ENCODE measurements around the gene KIF9. TPM values are rescaled to one million over a fixed set of nuclear protein-coding genes. Genes with fewer than 3 reads are reported as not detected.
A peak's percentile ranks its signal among the peaks of the same experiment; 100 is the strongest.

Gene KIF9
- total RNA-seq, 2 donors from 2014 or later: 5.3 to 13.4 TPM

DNA sequence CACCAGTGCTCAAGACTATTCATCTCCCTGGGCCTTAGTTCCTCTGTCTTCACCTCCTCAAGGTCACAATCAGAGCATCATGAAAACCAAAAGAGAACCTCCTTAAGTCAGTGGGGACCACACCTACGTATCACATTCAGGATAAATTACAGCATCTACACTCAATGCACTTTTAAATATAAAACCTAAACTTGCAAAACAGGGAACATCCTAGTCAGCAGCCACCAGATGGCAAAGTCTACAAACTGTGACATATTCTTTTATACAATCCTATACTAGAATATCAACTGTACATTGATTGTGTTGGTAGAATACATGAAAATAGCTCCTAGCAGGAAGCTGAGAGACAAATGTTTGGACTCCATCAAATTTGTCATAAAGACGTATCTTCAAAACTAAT, 7.9 kb downstream of the KIF9 start:
- intact Hi-C loops (cut with DNase I): no loop called here
- Histone ChIP-seq H3K4me1 (no peaks in the 10 kb centered on the region), H3K9me3 (no peaks in the 10 kb centered on the region), H3K27ac (no peak overlapping the region), H3K36me3 (no peaks in the 10 kb centered on the region), H3K9ac (ENCODE audit: low read depth in 2 of 2, low read length in 2 of 2) (no peak overlapping the region), H3K27me3 (no peaks in the 10 kb centered on the region), H3K4me3 (no peak overlapping the region)
- TF ChIP-seq, protein P1, sequence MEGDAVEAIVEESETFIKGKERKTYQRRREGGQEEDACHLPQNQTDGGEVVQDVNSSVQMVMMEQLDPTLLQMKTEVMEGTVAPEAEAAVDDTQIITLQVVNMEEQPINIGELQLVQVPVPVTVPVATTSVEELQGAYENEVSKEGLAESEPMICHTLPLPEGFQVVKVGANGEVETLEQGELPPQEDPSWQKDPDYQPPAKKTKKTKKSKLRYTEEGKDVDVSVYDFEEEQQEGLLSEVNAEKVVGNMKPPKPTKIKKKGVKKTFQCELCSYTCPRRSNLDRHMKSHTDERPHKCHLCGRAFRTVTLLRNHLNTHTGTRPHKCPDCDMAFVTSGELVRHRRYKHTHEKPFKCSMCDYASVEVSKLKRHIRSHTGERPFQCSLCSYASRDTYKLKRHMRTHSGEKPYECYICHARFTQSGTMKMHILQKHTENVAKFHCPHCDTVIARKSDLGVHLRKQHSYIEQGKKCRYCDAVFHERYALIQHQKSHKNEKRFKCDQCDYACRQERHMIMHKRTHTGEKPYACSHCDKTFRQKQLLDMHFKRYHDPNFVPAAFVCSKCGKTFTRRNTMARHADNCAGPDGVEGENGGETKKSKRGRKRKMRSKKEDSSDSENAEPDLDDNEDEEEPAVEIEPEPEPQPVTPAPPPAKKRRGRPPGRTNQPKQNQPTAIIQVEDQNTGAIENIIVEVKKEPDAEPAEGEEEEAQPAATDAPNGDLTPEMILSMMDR (IDR thresholded peaks at IDR 0.05): no peak
- DNase-seq: no peak

DNA sequence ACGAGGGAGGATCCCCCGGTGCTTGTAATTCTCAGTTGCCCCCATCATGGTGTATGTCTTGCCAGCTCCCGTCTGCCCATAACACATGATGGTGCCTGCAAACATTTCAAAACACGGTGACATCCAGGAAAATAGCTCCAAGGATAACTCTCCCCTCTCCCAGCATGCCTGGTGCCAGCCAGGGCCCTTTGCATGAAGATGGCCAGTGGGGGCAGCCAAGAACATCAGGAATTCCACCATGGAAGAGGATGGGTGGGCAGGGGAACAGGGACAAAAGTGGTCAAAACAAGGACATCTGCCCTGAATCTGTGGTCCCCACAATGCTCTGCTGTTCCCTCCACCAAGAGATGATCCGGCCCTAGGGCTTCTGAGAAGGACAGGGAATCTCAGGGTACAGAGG, 9.0 kb downstream of the KIF9 start:
- no peak overlapping the region for H3K9ac ChIP-seq (ENCODE audit: low read depth in 2 of 2, low read length in 2 of 2)
- no peaks in the 10 kb centered on the region for H3K27me3 ChIP-seq
- TF ChIP-seq, protein P1 (IDR thresholded peaks at IDR 0.05): no peak
- no peak overlapping the region for H3K27ac ChIP-seq
- no peaks in the 10 kb centered on the region for H3K36me3 ChIP-seq
- DNase-seq: no peak
- no peaks in the 10 kb centered on the region for H3K9me3 ChIP-seq
- intact Hi-C loops (cut with DNase I): no loop called here
- H3K4me3 ChIP-seq: no peak overlapping the region
- no peaks in the 10 kb centered on the region for H3K4me1 ChIP-seq

DNA sequence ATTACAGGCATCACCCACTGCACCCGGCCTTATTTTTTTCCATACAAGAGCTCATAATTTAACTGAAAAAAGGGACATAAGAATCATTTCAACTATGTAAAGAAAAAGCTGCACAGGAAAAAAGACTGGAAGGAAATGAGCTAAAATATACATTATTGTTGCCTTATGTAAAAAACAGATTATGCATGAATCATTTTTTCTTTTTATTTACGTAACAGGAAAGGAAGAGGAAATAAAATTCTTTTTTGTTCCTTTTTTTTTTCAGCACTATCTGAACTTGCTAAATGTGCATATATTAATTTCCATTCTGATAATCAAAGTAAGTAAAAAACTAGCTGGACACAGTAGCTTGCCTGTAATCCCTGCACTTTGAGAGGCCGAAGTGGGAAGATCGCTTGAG, 12.1 kb downstream of the KIF9 start:
- H3K36me3 ChIP-seq: no peaks in the 10 kb centered on the region
- TF ChIP-seq, protein P1 (IDR thresholded peaks at IDR 0.05): no peak
- H3K4me3 ChIP-seq: no peak overlapping the region
- H3K4me1 ChIP-seq: no peaks in the 10 kb centered on the region
- H3K9ac ChIP-seq (ENCODE audit: low read depth in 2 of 2, low read length in 2 of 2): no peak overlapping the region
- H3K27ac ChIP-seq: no peak overlapping the region
- DNase-seq: no peak
- H3K9me3 ChIP-seq: no peaks in the 10 kb centered on the region
- intact Hi-C loops (cut with DNase I): no loop called here
- no peaks in the 10 kb centered on the region for H3K27me3 ChIP-seq

DNA sequence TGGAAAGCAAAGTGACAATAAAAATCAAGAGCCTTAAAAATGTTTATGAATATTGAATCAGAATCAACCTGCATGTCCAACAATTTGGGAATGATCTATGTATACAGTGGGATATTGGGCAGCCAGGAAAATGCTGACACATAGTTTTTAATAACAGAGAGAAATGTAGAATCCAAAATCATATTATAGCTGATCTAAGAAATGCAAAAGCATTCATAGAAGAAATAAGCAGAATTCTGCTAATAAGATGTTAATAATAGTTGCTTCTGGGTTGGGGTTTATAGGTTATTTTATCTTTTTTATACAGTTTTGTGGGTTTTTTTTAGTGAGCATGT, 15.1 kb downstream of the KIF9 start:
- no peak overlapping the region for H3K9ac ChIP-seq (ENCODE audit: low read depth in 2 of 2, low read length in 2 of 2)
- TF ChIP-seq, protein P1 (IDR thresholded peaks at IDR 0.05): no peak
- no peaks in the 10 kb centered on the region for H3K9me3 ChIP-seq
- H3K27ac ChIP-seq: no peak overlapping the region
- H3K4me1 ChIP-seq: no peaks in the 10 kb centered on the region
- DNase-seq: no peak
- H3K4me3 ChIP-seq: no peak overlapping the region
- H3K36me3 ChIP-seq: no peaks in the 10 kb centered on the region
- H3K27me3 ChIP-seq: no peaks in the 10 kb centered on the region
- intact Hi-C loops (cut with DNase I): no loop called here

DNA sequence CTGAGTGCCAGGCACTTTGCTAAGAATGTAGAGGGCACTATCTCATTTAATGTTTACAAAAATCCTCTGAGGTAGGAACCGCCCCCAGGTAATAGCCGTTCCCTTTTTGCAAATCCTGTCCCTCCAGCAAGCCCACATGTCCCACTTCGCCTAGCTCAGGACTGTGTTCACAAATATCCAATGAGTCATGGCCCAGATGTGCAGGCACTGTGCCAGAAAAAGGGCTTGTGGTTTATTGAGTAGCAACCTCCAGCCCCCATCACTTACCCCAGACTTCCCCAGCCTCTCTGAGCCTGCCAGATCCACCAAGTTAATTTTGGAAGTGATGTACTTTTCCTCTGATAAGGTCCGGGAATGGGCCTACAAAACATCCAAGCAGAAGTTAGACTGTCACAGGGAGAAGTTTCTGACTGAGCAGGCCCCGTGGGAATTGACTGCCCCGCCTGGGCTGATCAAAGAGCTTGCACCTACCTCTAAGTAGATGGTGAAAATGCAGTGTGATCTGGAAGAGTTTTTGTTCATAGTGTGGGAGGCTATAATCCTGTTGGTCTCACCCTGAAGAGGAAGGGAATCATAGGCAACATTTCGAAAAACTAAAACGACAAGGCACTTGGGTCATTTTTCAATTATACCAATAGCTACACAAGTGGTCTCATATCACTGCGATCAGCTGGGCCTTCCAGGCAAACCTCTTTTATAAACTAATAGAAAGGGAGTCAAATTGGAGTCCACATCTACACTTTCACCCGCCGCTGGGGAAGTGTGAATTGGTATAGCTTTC, 15.7 kb downstream of the KIF9 start:
- TF ChIP-seq, protein P1 (IDR thresholded peaks at IDR 0.05): no peak
- no peak overlapping the region for H3K4me3 ChIP-seq

More for the DNA sequence above, 15.7 kb downstream of the KIF9 start:
- DNase-seq: peak; percentile 39
- no peak overlapping the region for H3K9ac ChIP-seq (ENCODE audit: low read depth in 2 of 2, low read length in 2 of 2)
- H3K9me3 ChIP-seq: no peaks in the 10 kb centered on the region
- no peaks in the 10 kb centered on the region for H3K36me3 ChIP-seq
- no peak overlapping the region for H3K27ac ChIP-seq
- intact Hi-C loops (cut with DNase I): no loop called here
- no peaks in the 10 kb centered on the region for H3K4me1 ChIP-seq
- H3K27me3 ChIP-seq: no peaks in the 10 kb centered on the region

Measured in colonic mucosa (tissue), 4 donors.